ENCODE data around the gene PTTG1IP2.

Gene PTTG1IP2

DNA sequence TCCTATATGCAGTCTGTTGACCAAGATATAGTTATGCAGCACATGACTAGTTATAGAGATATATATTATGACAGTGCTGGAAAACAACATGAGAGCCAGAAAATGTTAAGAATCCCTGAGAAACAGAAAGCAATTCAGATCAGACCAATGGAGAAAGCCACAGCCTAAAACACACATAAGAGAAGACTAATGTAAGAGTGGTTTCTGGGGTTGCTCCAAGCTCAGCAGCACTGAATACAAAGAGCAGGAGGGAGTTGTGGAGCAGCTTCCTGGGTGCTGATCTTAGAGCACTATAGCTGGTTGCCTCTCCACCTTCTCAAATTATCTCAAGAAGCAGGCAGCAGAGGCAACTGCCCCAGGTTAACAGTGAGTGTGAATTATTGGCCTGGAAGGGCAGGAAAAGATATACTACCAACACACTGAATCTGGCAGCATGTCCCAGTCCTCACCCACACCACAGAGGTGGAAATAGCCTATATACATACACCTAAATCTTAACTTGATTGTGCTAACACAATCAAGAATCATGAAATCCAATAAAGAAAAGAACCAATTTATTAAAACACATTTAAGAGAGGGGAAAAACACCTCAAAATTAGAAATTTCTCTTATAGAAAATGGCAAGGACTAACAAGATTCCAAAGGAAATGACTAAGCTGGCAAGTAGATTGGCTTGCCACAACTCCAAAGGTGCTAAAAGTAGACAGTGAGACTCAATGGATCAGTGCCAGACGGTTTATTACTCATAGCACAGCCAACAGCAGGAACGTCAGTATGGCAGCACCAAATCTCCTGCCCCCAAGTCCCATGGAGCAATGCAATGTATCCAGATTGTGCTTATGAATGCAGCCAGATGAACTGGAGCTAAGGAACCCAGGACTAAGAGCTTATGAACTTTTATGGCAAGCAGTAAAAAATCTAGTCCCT, 5.1 kb downstream of the PTTG1IP2 start:
- no peak for DNase-seq (ENCODE audit: low read depth in 1 of 2, low spot score in 1 of 2)

- DNase-seq (ENCODE audit: low read depth in 1 of 2, low spot score in 1 of 2), result no peak
These were observed 13.8 kb downstream of the PTTG1IP2 start for GRCh38 chr7:90483251-90483650.

GRCh38 chr7:90484706-90485105, 15.3 kb downstream of the PTTG1IP2 start:
- no peak for DNase-seq (ENCODE audit: low read depth in 1 of 2, low spot score in 1 of 2)

DNA sequence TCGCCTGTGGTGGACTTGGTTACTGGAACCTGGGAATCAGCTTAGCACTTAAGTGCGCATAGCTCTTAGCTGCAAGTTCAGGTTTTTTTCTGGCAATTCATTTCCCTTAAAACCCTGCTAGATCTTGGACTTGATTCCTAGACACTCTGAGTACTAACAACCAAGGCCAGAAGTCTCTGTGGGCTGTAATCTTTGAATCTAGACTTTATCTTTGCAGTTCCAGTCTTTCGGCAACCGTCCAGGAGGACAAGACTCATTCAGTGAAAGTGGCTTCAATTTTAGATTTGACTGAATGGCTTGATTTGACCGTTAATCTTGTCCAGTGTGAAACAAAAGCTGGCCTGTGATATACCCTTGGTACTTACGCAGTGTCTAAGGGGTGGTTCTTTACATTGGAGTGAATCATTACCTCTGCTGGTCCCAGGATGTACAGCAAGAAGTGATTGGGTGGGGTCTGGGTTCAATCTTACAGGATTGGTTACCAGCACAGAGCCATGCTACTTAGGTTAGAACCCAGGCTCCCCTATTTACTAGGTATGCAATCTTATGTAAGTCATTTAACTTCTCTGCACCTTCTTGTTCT, 16.4 kb downstream of the PTTG1IP2 start:
- no peak for DNase-seq (ENCODE audit: low read depth in 1 of 2, low spot score in 1 of 2)

DNA sequence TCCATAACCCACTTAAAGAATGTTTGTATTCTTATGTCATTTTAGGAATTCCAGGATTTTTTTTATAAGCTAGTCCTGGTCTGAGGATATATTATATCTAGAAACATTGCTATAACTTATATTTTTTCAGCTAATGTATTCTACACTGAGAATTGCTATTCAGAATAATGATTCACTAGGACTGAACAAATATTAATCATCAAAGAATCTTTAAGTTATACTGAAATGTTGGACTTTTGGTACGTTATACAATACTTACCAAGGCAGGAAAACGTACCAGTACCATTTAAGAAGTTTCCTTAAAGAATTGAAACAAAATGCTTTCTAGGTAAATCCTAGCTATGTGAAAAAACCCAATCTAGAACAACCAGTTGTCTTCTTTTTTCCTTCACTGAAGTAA, 18.4 kb downstream of the PTTG1IP2 start:
- DNase-seq (ENCODE audit: low read depth in 1 of 2, low spot score in 1 of 2), result no peak

GRCh38 chr7:90488220-90488619, 18.8 kb downstream of the PTTG1IP2 start:
- DNase-seq (ENCODE audit: low read depth in 1 of 2, low spot score in 1 of 2), result no peak

- no peak for DNase-seq (ENCODE audit: low read depth in 1 of 2, low spot score in 1 of 2)
These were observed 22.8 kb downstream of the PTTG1IP2 start for GRCh38 chr7:90492250-90492649.

DNA sequence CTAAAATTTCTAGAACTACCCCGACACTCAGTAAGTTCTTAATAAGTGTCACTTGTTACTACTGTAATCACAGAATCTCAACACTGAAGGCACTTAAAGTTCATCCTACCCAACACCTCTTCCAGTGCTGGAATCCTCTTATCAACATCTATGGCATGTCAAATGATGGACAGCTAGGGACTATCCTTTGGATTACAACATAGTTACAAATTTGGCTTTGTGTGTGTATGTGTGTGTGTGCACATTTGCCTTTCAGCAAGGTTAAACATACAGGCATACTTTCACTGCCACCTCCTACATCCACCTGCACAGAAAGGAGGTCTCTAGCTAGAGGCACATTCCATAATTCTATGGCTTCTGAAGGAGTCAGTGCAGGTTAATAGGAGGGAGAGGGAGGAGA, 25.8 kb downstream of the PTTG1IP2 start:
- DNase-seq (ENCODE audit: low read depth in 1 of 2, low spot score in 1 of 2), result no peak

GRCh38 chr7:90502539-90502938, 33.1 kb downstream of the PTTG1IP2 start:
- no peak for DNase-seq (ENCODE audit: low read depth in 1 of 2, low spot score in 1 of 2)

GRCh38 chr7:90503367-90503766, 33.9 kb downstream of the PTTG1IP2 start:
- DNase-seq (ENCODE audit: low read depth in 1 of 2, low spot score in 1 of 2), result no peak

DNA sequence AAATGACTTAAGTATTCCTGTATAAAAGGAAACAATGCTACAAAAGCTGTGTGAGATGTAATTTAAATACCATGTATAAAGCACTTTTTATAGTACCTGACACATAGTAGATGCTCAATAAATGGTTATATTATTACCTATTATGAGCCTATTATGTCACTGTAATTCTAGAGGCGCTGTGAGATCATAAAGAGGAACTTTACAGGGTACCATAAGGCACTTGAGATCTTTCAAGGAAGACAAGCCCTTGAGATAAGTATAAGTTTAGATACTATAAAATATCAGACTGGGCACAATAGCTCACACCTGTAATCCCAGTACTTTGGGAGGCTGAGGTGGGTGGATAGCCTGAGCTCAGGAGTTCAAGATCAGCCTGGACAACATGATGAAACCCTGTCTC, 38.3 kb downstream of the PTTG1IP2 start:
- no peak for DNase-seq (ENCODE audit: low read depth in 1 of 2, low spot score in 1 of 2)

DNA sequence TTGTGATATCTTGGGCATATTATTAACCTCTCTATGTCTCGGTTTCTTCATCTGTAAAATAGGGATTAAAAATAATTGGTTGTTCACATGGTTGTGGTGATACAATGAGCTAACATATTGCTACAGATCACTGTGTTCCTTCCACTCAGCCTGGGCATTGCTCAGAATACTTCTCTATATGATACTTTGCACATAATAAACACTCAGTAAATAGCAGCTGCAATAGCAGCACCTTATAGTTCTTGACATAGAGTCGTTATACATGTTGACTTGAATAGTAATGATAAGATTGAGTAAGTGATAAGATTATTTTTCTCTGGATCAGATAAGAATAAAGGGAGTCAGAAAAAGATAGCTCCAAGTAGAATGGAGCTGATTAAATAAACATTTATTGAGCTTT, 42.3 kb downstream of the PTTG1IP2 start:
- DNase-seq (ENCODE audit: low read depth in 1 of 2, low spot score in 1 of 2), result no peak

- DNase-seq (ENCODE audit: low read depth in 1 of 2, low spot score in 1 of 2), result no peak
These were observed 43.4 kb downstream of the PTTG1IP2 start for GRCh38 chr7:90512821-90513254.

- no peak for DNase-seq (ENCODE audit: low read depth in 1 of 2, low spot score in 1 of 2)
These were observed 46.8 kb downstream of the PTTG1IP2 start for GRCh38 chr7:90516257-90516656.

DNA sequence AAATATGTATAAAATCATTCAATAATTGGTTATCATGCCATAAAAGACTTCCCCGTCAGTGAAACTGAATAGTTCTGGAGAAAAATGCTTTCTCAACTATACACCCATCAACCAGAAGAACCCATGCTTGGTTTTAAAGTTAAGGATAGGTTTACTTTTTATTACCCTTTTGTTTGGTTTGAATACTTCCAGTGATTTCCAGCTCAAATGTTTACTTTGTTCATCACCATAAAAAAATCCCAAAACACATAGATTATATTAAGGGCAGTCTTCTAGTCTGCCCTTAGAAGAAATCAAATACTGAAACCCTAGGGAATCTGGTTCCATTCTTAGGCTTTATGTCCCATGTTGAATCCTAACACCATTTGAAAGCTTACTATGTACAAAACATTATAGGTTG, 49.2 kb downstream of the PTTG1IP2 start:
- DNase-seq (ENCODE audit: low read depth in 1 of 2, low spot score in 1 of 2), result no peak

DNA sequence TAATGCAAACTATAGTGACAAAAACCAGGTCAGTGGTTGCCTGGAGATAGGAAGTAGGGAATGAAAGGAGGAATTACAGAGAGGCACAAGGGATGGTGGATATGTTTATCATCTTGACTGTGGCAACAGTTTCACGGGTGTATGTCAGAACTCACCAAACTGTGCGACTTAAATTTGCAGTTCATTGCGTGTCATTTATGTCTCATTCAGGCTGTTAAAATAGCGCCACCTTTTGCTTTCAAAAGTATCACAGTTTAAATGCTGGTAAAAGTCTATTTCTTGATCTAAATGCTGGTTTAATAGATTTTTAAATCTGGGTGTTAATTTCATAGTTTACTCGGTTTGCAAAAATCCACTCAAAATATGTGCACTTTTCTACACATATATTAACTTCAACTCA, 51.0 kb downstream of the PTTG1IP2 start:
- DNase-seq (ENCODE audit: low read depth in 1 of 2, low spot score in 1 of 2), result no peak

GRCh38 chr7:90530263-90530662, 60.8 kb downstream of the PTTG1IP2 start:
- DNase-seq (ENCODE audit: low read depth in 1 of 2, low spot score in 1 of 2), result no peak

GRCh38 chr7:90532231-90532929, 62.9 kb downstream of the PTTG1IP2 start:
- no peak for DNase-seq (ENCODE audit: low read depth in 1 of 2, low spot score in 1 of 2)

DNA sequence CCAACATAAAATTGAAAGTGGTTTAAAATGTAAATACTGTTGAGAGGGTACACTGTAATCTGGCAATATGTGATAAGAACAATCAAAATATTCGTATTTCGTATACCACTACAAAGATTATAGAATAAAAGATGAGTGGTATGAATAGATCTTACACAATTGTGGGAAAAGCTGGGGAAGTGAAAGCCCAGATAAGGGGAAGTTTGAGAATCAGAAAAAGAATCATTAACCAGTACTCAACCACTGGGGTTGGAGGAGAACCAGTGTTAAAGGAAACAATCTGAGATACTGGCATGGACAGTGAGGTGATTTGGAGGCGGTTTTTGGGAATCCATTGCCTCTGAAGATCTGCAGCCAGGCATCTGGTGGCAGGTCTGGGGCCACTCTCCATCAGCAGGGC, 67.0 kb downstream of the PTTG1IP2 start:
- no peak for DNase-seq (ENCODE audit: low read depth in 1 of 2, low spot score in 1 of 2)

DNA sequence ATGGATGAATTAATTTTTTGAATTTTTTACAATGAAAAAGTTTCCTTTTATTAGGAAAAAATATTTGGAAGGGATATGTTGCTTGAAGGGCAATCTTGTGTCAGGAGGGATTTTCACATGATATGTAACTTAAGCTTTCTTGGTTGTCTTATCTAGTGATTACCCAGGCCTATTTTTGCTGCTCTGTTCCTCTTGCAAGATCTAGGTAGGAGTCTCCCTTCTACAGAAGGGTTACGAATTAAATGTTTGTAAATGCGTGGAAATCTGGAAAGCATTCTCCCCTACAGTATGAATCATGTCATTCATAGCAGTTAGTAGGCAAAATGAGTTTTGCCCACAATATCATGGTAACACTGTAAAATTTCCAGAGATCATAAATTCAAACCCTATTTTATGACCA, 69.0 kb downstream of the PTTG1IP2 start:
- DNase-seq (ENCODE audit: low read depth in 1 of 2, low spot score in 1 of 2), result no peak

DNA sequence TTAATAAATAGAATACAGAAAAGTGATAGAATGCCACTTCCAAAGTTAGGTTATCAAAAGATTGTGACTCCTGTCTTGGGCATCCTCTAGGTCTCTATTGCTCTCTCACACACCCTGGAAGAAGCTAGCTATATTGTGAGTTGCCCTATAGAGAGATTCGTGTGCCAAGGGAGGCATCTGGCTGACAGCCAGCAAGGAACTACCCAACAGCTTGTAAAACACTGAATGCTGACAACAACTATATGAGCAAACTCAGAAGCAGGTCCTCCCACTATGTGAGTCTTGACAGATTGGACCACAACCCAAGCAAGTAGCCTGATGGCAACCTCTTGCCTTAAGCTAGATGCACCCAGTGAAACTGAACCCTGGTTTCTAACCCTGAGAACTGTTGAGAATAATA, 71.0 kb downstream of the PTTG1IP2 start:
- DNase-seq (ENCODE audit: low read depth in 1 of 2, low spot score in 1 of 2), result no peak

- no peak for DNase-seq (ENCODE audit: low read depth in 1 of 2, low spot score in 1 of 2)
These were observed 81.6 kb downstream of the PTTG1IP2 start for GRCh38 chr7:90551036-90551435.
